Measurements from ENCODE around the gene TMEM247. TPM values are rescaled to one million over a fixed set of nuclear protein-coding genes. Genes with fewer than 3 reads are reported as not detected.

The TMEM247 gene
- total and polyA plus RNA-seq, 2 of the 8 experiments (the other 6 are each of a cell fraction or from before 2014, with no cell fraction given), result not detected

DNA sequence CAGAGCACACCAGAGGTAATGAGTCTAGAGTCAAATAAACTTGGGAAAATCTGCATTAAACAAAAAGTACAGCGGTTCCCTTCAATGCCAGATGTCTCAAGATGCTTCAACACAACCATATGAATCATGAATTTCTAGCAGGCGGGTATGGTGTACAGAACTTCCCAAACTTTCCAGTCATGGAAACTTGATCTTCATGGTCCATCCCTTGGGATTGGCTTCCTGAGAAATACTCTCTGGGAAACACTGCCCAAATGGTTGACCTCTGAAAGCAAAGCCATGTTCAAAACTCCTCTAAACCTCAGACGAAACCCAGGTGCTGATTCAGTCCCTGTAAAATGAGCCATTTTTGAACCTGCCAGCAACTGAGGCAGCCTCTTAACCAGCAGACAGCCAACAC lies 16.4 kb upstream of the TMEM247 start:
- H4K5ac ChIP-seq (ENCODE audit: insufficient read length, low read depth, low read length), result no peak overlapping the region
- no peaks in the 10 kb centered on the region for H3K79me2 ChIP-seq (ENCODE audit: control insufficient read depth in 1 of 2, insufficient read depth in 2 of 2, low read length in 2 of 2)
- no peak overlapping the region for H3K9ac ChIP-seq (replicated peaks in 1 of 4; ENCODE audit: extremely low read depth in 1 of 4, low read depth in 3 of 4, low read length in 3 of 4)
- H3K56ac ChIP-seq (replicated peaks; ENCODE audit: insufficient read length, low read depth, low read length), result no peak overlapping the region
- no peaks in the 10 kb centered on the region for H3K79me1 ChIP-seq (ENCODE audit: low read depth, low read length)
- H3K18ac ChIP-seq (ENCODE audit: extremely low read depth, low read length), result no peak overlapping the region
- no peaks in the 10 kb centered on the region for H3K23me2 ChIP-seq (ENCODE audit: low read depth, low read length)
- H2BK120ac ChIP-seq (replicated peaks; ENCODE audit: low read depth, low read length), result no peak overlapping the region
- H3K27ac ChIP-seq (ENCODE audit: low read depth, low read length), result no peak overlapping the region
- POLR2A ChIA-PET (ENCODE audit: partially characterized antibody), result no interaction called here
- H2BK15ac ChIP-seq (ENCODE audit: low read length), result no peak overlapping the region
- H2AK5ac ChIP-seq (ENCODE audit: low read depth, low read length), result no peak overlapping the region
- H4K8ac ChIP-seq (ENCODE audit: extremely low read depth, insufficient read depth, low read length), result no peak overlapping the region
- no peak overlapping the region for H3K4me3 ChIP-seq (ENCODE audit: extremely low read depth in 1 of 4, insufficient read depth in 2 of 4, low read depth in 3 of 4, low read length in 4 of 4)
- no peak overlapping the region for H4K91ac ChIP-seq (replicated peaks; ENCODE audit: insufficient read length, low read length)
- H3K36me3 ChIP-seq (ENCODE audit: control insufficient read depth in 2 of 4, insufficient read depth in 4 of 4, low read length in 3 of 4), result no peaks in the 10 kb centered on the region
- no peak overlapping the region for H3K14ac ChIP-seq (ENCODE audit: insufficient read length)
- no peaks in the 10 kb centered on the region for H3K27me3 ChIP-seq (replicated peaks in 1 of 4; ENCODE audit: control insufficient read depth in 3 of 4, extremely low read depth in 1 of 4, insufficient read depth in 3 of 4, low read length in 3 of 4)
- TF ChIP-seq SIX5 (IDR thresholded peaks at IDR 0.05; ENCODE audit: low read depth, low read length) (no peak), CHD1 (IDR thresholded peaks at IDR 0.05; ENCODE audit: low read depth, low read length) (no peak), JUN (IDR thresholded peaks at IDR 0.05; ENCODE audit: low read depth, low read length) (no peak), EGR1 (IDR thresholded peaks at IDR 0.05; ENCODE audit: borderline replicate concordance, low read depth, low read length) (no peak)
- TF ChIP-seq, protein P1, sequence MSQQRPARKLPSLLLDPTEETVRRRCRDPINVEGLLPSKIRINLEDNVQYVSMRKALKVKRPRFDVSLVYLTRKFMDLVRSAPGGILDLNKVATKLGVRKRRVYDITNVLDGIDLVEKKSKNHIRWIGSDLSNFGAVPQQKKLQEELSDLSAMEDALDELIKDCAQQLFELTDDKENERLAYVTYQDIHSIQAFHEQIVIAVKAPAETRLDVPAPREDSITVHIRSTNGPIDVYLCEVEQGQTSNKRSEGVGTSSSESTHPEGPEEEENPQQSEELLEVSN (IDR thresholded peaks at IDR 0.05), result no peak
- no peak overlapping the region for H3K4me2 ChIP-seq (ENCODE audit: insufficient read depth in 1 of 2, low read depth in 2 of 2, low read length in 2 of 2)
- CTCF ChIA-PET (ENCODE audit: partially characterized antibody), result interaction anchor here (1.1 to 2.0 kb wide), 6 partner anchors 12 to 470 kb away, joined by 3 to 10 read pairs (median 6); no protein-coding TSS in a partner anchor
- no peak for FAIRE-seq
- H3K23ac ChIP-seq (ENCODE audit: insufficient read length), result no peak overlapping the region
- H3K9me3 ChIP-seq (ENCODE audit: insufficient read depth in 2 of 2, low read depth in 1 of 2, low read length in 1 of 2), result no peaks in the 10 kb centered on the region
- no peak overlapping the region for H2AFZ ChIP-seq (ENCODE audit: low read length)
- no peak overlapping the region for H2BK20ac ChIP-seq (ENCODE audit: low read length)
- DNase-seq (ENCODE audit: low read depth in 1 of 2, low spot score in 2 of 2), result no peak
- H3K4ac ChIP-seq (replicated peaks; ENCODE audit: insufficient read length, low read depth, low read length), result no peak overlapping the region
- 85% methylated on average over 3 of the region's 3 CpGs; no CpG with 5 or more reads in 1 of the 2 experiments for WGBS, 2 experiments (ENCODE audit: extremely low coverage in 1 of 2, insufficient coverage in 1 of 2, insufficient read length in 1 of 2, insufficient replicate concordance in 2 of 2, low coverage in 1 of 2, low lambda C conversion rate in 2 of 2, missing lambda C conversion rate in 1 of 2)
- H4K20me1 ChIP-seq (replicated peaks in 1 of 2; ENCODE audit: control insufficient read depth in 1 of 2, insufficient read depth in 2 of 2, low read length in 2 of 2), result no peaks in the 10 kb centered on the region
- H2BK12ac ChIP-seq (ENCODE audit: low read depth, low read length), result no peak overlapping the region
- peaks cover 0 to 4% (median 0%) of the 10 kb centered on the region in 4 experiments; a peak in 2 of 7 replicates for H3K4me1 ChIP-seq (replicated peaks in 1 of 4; ENCODE audit: control insufficient read depth in 3 of 4, insufficient read depth in 4 of 4, low read length in 3 of 4)
- H2BK5ac ChIP-seq (ENCODE audit: low read depth, low read length), result no peak overlapping the region

All from H1 (cell line).